Measurements from ENCODE around the gene NT5C3A.

The NT5C3A gene

GRCh38 chr7:33061282-33061937, 1.2 kb downstream of the NT5C3A start:
- H3K9me3 ChIP-seq (ENCODE audit: control insufficient read depth, insufficient read depth, low read depth, low read length) = no peaks in the 10 kb centered on the region
- ChIA-PET POLR2A (interaction anchor here (1.6 kb wide), 2 partner anchors 16 to 19 kb away, joined by 3 to 5 read pairs; no protein-coding TSS in a partner anchor), CTCF (interaction anchor here (0.9 to 1.2 kb wide), 3 partner anchors 12 to 215 kb away, joined by 3 to 6 read pairs (median 6); no protein-coding TSS in a partner anchor)
- peak overlapping the region; percentile 86 for H3K4me3 ChIP-seq (ENCODE audit: low read depth, low read length)
- no peak overlapping the region for H3K27ac ChIP-seq (ENCODE audit: extremely low read depth, low read depth, low read length)
- TF ChIP-seq SCRT2 (tag by site-specific recombination; IDR thresholded peaks at IDR 0.05) (peak; percentile 58), ZNF792 (tag by site-specific recombination; IDR thresholded peaks at IDR 0.05) (no peak), ZNF146 (tag by site-specific recombination; IDR thresholded peaks at IDR 0.05) (no peak)
- peaks cover 2 to 9% of the 10 kb centered on the region in 2 experiments; a peak in 2 of 3 replicates for H3K36me3 ChIP-seq (ENCODE audit: control insufficient read depth in 2 of 2, insufficient read depth in 1 of 2, low read length in 2 of 2)
- H3K4me1 ChIP-seq (ENCODE audit: control insufficient read depth, insufficient read depth, low read length) = no peaks in the 10 kb centered on the region

GRCh38 chr7:33059635-33060034, 2.9 kb downstream of the NT5C3A start:
- ChIA-PET CTCF (interaction anchor here (0.7 to 1.7 kb wide), 2 partner anchors 16 to 50 kb away, joined by 3 to 6 read pairs; partner anchors contain the start of gene RP9), POLR2A (no interaction called here)
- H3K4me1 ChIP-seq (ENCODE audit: control insufficient read depth, insufficient read depth, low read length) = no peaks in the 10 kb centered on the region
- TF ChIP-seq SCRT2 (tag by site-specific recombination; IDR thresholded peaks at IDR 0.05) (peak; percentile 53; the same call in 1 of the 2 replicates), GLIS2 (tag by site-specific recombination; IDR thresholded peaks at IDR 0.05) (no peak)
- no peak overlapping the region for H3K4me3 ChIP-seq (ENCODE audit: low read depth, low read length)
- H3K9me3 ChIP-seq (ENCODE audit: control insufficient read depth, insufficient read depth, low read depth, low read length) = no peaks in the 10 kb centered on the region
- H3K27ac ChIP-seq (ENCODE audit: extremely low read depth, low read depth, low read length) = no peak overlapping the region
- peaks cover 2 to 11% of the 10 kb centered on the region in 2 experiments; a peak in 2 of 3 replicates for H3K36me3 ChIP-seq (ENCODE audit: control insufficient read depth in 2 of 2, insufficient read depth in 1 of 2, low read length in 2 of 2)

- ChIA-PET CTCF (interaction anchor here (0.8 kb wide), 1 partner anchor 53 kb away, joined by 6 read pairs; no protein-coding TSS in a partner anchor), POLR2A (no interaction called here)
- H3K27ac ChIP-seq (ENCODE audit: extremely low read depth, low read depth, low read length) = no peak overlapping the region
- TF ChIP-seq MEIS1 (CRISPR knock-in tag; IDR thresholded peaks at IDR 0.05; ENCODE audit: borderline replicate concordance) (no peak), ZNF704 (tag by site-specific recombination; IDR thresholded peaks at IDR 0.05) (no peak), ZSCAN23 (tag by site-specific recombination; IDR thresholded peaks at IDR 0.05) (no peak)
- H3K36me3 ChIP-seq (ENCODE audit: control insufficient read depth in 2 of 2, insufficient read depth in 1 of 2, low read length in 2 of 2) = peaks cover 0 to 11% of the 10 kb centered on the region in 2 experiments; a peak in 1 of 3 replicates
- no peak overlapping the region for H3K4me3 ChIP-seq (ENCODE audit: low read depth, low read length)
- H3K9me3 ChIP-seq (ENCODE audit: control insufficient read depth, insufficient read depth, low read depth, low read length) = no peaks in the 10 kb centered on the region
- peaks cover 9% of the 10 kb centered on the region for H3K4me1 ChIP-seq (ENCODE audit: control insufficient read depth, insufficient read depth, low read length)
Observed at GRCh38 chr7:33055158-33055557, 7.4 kb downstream of the NT5C3A start.

- H3K4me1 ChIP-seq (ENCODE audit: control insufficient read depth, insufficient read depth, low read length) = peaks cover 9% of the 10 kb centered on the region
- ChIA-PET POLR2A (interaction anchor here (1.7 kb wide), 1 partner anchor 8 kb away, joined by 10 read pairs; the partner anchor contains the start of gene NT5C3A), CTCF (interaction anchor here (0.9 to 2.2 kb wide), 3 partner anchors 14 to 208 kb away, joined by 3 to 11 read pairs (median 3); no protein-coding TSS in a partner anchor)
- H3K4me3 ChIP-seq (ENCODE audit: low read depth, low read length) = no peak overlapping the region
- no peak overlapping the region for H3K27ac ChIP-seq (ENCODE audit: extremely low read depth, low read depth, low read length)
- no peaks in the 10 kb centered on the region for H3K9me3 ChIP-seq (ENCODE audit: control insufficient read depth, insufficient read depth, low read depth, low read length)
- no peak for TF ChIP-seq ZNF354C (tag by site-specific recombination; IDR thresholded peaks at IDR 0.05; ENCODE audit: borderline replicate concordance, low read depth)
- no peak for TF ChIP-seq ZNF404 (tag by site-specific recombination; IDR thresholded peaks at IDR 0.05)
- no peak for TF ChIP-seq ZNF211 (tag by site-specific recombination; IDR thresholded peaks at IDR 0.05; ENCODE audit: low read depth)
- no peak for TF ChIP-seq ZNF747 (tag by site-specific recombination; IDR thresholded peaks at IDR 0.05)
- TF ChIP-seq MZF1 (tag by site-specific recombination; IDR thresholded peaks at IDR 0.05; ENCODE audit: borderline replicate concordance) = no peak
- no peak for TF ChIP-seq ZNF624 (tag by site-specific recombination; IDR thresholded peaks at IDR 0.05)
- no peak for TF ChIP-seq YY1 (tag by site-specific recombination; IDR thresholded peaks at IDR 0.05)
- no peak for TF ChIP-seq ZNF830 (tag by site-specific recombination; IDR thresholded peaks at IDR 0.05; ENCODE audit: low read depth)
- no peak for TF ChIP-seq YY2 (tag by site-specific recombination; IDR thresholded peaks at IDR 0.05)
- TF ChIP-seq ZNF2 (tag by site-specific recombination; IDR thresholded peaks at IDR 0.05) = no peak
- H3K36me3 ChIP-seq (ENCODE audit: control insufficient read depth in 2 of 2, insufficient read depth in 1 of 2, low read length in 2 of 2) = peaks cover 0 to 11% of the 10 kb centered on the region in 2 experiments; a peak in 1 of 3 replicates
Observed at GRCh38 chr7:33054261-33054964, 8.2 kb downstream of the NT5C3A start.

Data from HEK293 (cell line).